GM18498 (cell line): Measurements from ENCODE around the gene DUSP5.

ENCODE experiments used
- ATAC-seq: cut with Tn5 transposase; IDR thresholded peaks from one replicate; pipeline ENCODE4 v1.9.1; 2021; ENCODE audit warnings: mild to moderate bottlenecking, moderate library complexity; ENCODE audit not compliant: unreplicated experiment

The DUSP5 gene

DNA sequence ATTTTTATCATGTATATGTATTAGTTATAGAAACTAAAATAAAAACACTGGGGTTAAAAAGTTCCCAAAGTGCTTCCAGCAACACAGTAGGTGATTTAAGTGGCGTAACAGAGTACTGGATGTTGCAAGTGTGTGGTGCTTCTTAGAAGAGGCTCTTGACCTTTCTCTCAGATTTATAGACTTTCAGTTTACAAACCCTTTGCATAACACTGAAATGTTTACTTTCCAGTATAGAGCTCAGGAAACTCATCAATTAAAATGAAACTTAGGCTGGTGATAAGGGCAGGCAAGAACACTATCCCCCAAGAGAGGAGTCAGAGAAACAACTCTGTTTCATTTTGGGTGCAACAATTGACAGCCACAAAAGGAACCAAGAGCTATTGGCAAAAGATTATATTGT is 42.3 kb downstream of the DUSP5 start:
- no peak for ATAC-seq

DNA sequence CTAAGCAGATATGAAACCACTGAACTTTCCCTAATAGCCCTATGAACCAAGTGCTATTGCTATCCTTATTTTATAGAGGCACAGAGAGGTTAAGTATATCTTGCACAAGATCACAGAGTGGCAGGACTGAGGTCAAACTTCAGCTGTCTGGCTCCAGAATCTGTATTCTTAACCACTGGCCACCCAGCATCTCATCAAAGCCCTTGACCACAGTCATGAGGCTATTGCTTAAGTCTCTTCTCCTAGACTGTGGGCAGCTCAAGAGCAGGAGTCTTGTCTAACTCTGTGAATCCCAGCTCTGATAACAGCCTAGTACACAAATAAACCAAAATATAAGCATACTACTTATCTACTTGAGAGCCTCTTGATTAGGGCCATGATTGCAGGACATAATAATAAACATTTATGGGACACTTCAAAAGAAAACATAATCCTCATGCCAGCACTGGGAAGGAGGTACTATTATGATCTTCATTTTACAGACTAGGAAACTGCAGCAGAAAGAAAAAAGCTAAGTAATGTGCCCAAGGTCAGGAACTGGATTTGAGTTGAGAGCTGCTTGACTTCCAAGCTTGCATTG is 47.3 kb downstream of the DUSP5 start:
- no peak for ATAC-seq

DNA sequence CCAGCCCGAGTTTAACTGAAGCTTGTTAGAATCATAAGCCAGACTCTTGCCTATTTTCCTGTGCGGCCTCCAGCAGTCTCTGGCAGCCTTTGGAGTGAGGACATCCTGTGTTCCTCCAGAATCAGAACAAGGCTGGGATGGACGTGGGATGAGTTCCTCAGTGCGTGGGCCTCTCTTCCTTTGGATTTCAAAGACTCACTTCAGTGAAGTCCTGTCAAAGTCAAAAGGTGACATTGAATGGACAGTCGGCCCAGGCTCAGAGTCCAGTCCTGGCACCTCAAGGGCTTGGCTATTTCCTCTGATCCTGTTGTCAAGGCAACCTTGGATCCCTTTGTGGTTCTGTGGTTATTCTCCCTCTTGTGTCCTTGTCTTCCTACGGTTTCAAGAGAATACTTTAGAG is 48.4 kb downstream of the DUSP5 start:
- no peak for ATAC-seq

DNA sequence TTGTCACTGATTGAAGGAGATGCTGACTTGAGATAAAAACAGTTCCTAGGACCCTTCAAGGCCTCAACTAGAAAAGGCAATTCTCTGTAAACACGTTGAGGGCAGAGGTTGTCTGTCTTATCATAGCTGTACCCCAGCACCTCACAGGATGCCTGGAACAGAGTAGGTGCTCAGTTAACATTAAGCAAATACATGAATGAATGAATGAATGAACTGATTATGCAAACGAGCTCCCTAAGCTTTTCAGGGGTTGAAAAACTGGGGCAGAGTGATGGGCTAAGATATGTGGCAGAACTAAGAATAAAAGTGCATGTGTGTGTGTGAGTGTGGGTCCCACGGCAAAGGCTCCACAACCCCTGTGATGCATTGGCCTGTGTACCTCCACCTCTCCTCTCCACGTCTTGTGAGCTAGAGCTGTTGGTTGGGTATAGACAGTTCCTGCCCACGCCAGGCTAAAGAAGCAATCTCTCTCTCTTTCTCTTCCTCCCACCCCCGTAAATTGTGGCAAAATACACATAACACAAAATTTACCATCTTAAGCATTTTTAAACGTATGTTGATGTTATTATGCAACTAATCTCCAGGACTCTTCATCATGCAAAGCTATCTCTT is 48.9 kb downstream of the DUSP5 start:
- ATAC-seq = no peak

DNA sequence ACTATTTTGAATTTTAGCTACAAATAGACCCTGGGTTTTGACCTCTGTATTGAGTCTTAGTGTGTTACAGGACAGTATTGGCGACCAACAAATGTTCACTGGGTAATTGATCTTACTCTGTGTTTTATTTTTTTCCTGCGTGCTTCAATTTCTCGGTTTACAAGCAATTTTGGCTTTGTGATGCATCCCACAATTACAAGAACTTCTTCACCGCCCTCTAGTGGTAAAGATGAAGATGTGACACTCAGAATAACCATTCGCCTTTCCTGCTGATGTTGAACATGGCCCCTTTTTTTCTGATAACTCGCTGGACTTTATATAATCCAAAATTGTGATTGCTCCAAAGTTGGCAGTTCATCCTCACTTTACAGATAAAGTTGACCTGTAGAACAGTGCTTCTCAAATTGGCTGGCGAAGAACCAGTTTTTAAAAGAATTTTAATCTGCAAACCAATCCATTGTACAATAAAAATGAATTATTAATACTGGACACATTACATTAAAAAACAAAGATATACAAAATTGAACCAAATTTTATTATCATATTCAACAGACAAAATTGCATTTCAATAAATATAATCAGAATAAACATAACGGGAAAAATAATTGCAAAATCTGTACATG is 49.5 kb downstream of the DUSP5 start:
- ATAC-seq = peak; percentile 46

DNA sequence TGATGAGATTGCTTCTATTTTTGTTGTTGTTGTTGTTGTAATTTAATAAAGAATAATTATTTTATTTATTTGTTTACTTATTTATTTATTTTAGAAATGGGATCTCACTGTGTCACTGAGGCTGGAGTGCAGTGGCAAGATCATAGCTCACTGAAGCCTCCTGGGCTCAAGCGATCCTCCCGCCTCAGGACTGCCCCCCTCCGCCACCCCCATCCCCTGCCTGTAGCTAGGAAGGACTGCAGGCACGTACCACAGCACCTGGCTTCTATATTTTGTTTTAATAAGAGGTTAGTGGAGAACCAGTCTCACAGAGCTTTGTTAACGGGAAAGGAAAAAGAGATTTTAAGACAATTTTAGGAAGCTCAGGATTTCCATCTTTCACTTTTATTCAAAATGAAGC is 50.3 kb downstream of the DUSP5 start:
- ATAC-seq = no peak

DNA sequence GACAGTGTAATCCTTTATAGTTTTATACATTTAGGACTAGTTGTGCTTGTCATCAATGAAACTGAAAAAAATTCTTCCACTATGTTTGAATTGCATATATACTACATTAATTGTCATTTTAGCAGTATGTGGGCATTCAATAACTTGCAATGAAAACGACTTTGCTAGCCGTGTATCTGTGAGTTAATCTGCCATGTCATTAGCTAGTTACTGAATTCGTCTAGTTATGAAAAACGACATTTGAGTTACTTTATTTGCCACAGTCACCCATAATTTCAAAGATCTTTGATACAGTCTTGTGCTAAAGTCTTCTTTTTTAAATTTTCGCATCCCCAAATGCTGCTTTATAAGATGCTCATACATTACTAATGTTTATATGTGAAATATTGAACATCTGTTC is 51.5 kb downstream of the DUSP5 start:
- no peak for ATAC-seq

DNA sequence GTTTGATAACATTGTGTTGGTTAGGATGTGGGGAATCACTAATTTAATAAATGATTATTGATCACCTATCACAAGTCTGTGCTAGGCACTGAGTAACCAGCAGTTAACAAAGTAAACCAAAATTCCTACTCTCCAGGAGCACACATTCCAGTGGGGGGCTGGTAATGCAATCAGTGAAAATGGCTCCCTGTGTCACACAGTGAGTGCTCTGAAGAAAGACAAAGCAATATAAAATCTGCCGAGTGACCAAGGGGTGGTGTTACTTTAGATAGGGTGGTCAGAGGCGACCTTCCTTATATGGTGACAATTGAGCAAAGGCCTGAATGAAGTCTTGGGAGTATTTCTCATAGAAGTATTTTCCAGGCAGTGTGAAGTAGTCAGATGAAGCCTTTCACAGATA is 56.2 kb downstream of the DUSP5 start:
- ATAC-seq = no peak

DNA sequence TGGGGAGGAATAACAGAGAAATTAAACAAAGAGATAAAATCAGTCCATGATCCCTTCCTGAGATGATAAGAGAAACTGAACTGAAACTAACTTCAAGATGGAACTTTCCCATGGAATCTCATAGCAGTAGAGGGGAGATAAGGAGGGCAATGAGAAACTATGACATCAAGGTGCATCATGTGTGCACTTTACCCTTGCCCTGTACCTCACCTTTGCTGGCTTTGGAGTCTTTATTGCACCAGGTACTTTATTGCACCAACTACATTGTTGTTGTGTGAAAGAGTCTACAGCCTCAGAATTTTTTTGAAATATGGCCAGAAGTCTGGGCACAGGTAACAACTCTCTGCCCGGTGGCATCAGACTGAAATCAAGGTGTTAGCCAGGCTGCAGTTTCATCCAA is 58.6 kb downstream of the DUSP5 start:
- no peak for ATAC-seq

DNA sequence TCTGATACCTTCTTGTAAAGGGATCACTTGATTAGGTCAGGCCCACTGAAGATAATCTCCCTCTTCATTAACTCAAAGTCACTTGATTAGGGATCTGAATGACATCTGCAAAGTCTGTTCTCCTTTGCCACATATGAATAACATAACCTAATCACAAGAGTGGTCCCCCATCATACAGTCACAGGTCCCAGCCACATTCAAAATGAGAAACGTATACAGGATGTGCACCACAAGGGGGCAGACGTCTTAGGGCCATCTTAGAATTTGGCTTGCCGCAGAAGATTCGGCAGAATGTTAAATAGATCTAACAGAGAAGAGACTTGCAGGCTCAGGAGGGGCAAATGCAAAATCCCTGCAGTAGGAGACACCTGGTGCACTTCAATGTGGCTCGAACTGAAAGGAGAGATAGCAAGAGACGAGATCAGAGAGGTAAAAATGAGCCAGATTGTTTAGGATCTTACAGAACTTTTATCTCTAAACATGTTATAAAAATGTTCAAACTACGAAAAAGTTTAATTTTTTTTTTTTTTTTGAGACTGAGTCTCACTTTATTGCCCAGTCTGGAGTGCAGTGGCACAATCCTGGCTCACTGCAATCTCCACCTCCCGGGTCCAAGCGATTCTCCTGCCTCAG is 59.4 kb downstream of the DUSP5 start:
- peak; percentile 82 for ATAC-seq

DNA sequence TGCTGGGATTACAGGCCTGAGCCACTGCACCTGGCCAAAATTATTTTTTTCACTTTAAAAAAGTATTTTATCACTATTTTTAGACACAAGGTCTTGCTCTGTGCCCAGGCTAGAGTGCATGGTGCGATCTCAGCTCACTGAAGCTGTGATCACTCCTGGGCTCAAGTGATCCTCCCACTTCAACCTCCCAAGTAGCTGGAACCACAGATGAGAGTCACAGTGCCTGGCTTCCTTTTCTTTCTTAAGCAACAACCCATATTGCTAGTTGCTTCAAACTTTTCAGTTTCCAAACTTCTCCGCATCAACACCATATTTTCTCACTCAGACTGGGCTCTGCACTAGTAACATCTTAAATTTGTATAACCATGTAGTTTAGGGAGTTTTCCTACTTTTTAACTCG is 60.3 kb downstream of the DUSP5 start:
- ATAC-seq = no peak

DNA sequence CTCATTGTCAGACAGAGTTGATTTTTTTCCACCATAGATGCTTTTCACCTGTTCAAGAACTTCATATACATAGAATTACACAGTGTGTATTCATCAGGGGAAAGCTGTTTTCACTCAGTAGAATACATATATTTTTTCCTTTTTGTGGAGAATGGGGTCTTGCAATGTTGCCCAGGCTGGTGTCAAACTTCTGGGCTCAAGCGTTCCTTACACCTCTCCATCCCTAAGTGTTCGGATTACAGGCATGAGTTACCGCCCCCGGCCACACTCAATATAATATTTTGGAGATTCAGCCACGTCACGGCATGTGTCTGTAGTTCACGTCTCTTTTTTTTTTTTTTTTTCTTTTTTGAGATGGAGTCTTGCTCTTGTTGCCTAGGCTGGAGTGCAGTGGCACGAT is 62.3 kb downstream of the DUSP5 start:
- ATAC-seq = no peak
